ENCODE results near the gene NRG2.

DNA sequence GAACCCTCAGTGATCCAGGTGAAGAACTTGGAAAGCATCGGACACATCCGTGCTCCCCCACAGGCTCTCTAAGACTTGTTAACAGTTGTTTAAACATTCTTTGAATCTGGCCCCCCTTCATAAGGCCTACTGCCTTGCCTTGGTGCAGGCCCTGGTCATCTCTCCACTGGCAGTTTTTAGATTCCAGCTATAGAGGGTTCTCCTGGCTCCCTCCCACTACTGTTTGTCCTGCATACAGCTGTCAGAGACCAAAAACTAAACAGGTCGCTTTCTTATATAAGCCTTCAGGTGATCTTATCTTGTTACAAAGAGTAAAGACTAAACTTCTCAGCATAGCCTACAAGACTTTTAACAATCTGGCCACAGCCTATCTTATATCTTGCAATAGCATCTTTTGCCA, 32.3 kb downstream of the NRG2 start:
- TF ChIP-seq, protein P1, sequence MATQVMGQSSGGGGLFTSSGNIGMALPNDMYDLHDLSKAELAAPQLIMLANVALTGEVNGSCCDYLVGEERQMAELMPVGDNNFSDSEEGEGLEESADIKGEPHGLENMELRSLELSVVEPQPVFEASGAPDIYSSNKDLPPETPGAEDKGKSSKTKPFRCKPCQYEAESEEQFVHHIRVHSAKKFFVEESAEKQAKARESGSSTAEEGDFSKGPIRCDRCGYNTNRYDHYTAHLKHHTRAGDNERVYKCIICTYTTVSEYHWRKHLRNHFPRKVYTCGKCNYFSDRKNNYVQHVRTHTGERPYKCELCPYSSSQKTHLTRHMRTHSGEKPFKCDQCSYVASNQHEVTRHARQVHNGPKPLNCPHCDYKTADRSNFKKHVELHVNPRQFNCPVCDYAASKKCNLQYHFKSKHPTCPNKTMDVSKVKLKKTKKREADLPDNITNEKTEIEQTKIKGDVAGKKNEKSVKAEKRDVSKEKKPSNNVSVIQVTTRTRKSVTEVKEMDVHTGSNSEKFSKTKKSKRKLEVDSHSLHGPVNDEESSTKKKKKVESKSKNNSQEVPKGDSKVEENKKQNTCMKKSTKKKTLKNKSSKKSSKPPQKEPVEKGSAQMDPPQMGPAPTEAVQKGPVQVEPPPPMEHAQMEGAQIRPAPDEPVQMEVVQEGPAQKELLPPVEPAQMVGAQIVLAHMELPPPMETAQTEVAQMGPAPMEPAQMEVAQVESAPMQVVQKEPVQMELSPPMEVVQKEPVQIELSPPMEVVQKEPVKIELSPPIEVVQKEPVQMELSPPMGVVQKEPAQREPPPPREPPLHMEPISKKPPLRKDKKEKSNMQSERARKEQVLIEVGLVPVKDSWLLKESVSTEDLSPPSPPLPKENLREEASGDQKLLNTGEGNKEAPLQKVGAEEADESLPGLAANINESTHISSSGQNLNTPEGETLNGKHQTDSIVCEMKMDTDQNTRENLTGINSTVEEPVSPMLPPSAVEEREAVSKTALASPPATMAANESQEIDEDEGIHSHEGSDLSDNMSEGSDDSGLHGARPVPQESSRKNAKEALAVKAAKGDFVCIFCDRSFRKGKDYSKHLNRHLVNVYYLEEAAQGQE (IDR thresholded peaks at IDR 0.05; ENCODE audit: insufficient read depth in 1 of 2, low read depth in 2 of 2, low read length in 2 of 2) = no peak
- TF ChIP-seq POLR2AphosphoS5 (IDR thresholded peaks at IDR 0.05; ENCODE audit: low read depth, low read length) (no peak), TAF1 (IDR thresholded peaks at IDR 0.05; ENCODE audit: borderline replicate concordance, insufficient read depth, low read length) (no peak), SIN3A (IDR thresholded peaks at IDR 0.05; ENCODE audit: borderline replicate concordance, insufficient read depth, low read length) (no peak), FOXP2 (optimal IDR thresholded peaks at IDR 0.05; ENCODE audit: borderline replicate concordance, extremely low read depth, extremely low read length, insufficient read depth) (no peak)

Measured in PFSK-1 (cell line).